T-cell (primary cell): Measurements from ENCODE around the gene RNF4. TPM values are rescaled to one million over a fixed set of nuclear protein-coding genes. Genes with fewer than 3 reads are reported as not detected.
"Not testable (repeated sequence)": the region's sequence is repeated elsewhere in the genome, so short reads cannot be mapped to it uniquely, and the experiment has no call there.

Experiments
- ATAC-seq, 4 experiments: fragments of 200-7000 bp in 3 of 4; fragments of 150-1000 bp in 1 of 4; cut with Tn5 transposase; replicated peaks in 1 of 4; 1 replicate in 3 of 4; 2 replicates in 1 of 4; pipeline ENCODE4 v1.10.0; 2021; ENCODE audit warnings: moderate library complexity in 3 of 4, mild to moderate bottlenecking in 2 of 4, moderate number of reproducible peaks in 1 of 4
- CTCF ChIA-PET, 2 donors: fragments of 300-600 bp; sonication (Branson Sonifier 250); formaldehyde crosslinking; loops; one replicate each; lab custom pipeline; 2022; ENCODE audit warnings: antibody characterized with exemption in 2 of 2; lab: Charles Lee
- POLR2A ChIA-PET, 2 donors: fragments of 300-600 bp; sonication (Branson Sonifier 250); formaldehyde crosslinking; loops; one replicate each; lab custom pipeline; 2022; ENCODE audit warnings: antibody characterized with exemption in 2 of 2; lab: Charles Lee
- DNase-seq, 35 experiments: peaks; one replicate each; pipeline versions ENCODE4 v3.0.0 to v3.0.0-alpha.2; 2013 to 2023
- H3K27ac ChIP-seq: one replicate; pipeline ENCODE4 v1.5.1; 2013; ENCODE audit warnings: low read length
- H3K27me3 ChIP-seq, 2 experiments: replicated peaks in 1 of 2; 1 replicate in 1 of 2; 2 replicates in 1 of 2; pipeline versions ENCODE4 v1.6.1 to v1.7.0; 2013; ENCODE audit warnings: low read length in 1 of 2, mixed read lengths in 1 of 2; ENCODE audit not compliant: control insufficient read depth in 2 of 2, insufficient read depth in 2 of 2; ENCODE audit errors: extremely low read depth in 1 of 2
- H3K36me3 ChIP-seq, 2 donors: 1 replicate in 1 of 2; 2 replicates in 1 of 2; pipeline versions ENCODE4 v1.6.1 to v1.7.0; 2013; ENCODE audit warnings: low read length in 1 of 2; ENCODE audit not compliant: control insufficient read depth in 2 of 2, insufficient read depth in 1 of 2; ENCODE audit errors: extremely low read depth in 1 of 2
- H3K4me1 ChIP-seq, 2 experiments: 1 replicate in 1 of 2; 2 replicates in 1 of 2; pipeline versions ENCODE4 v1.6.1 to v1.7.0; 2013; ENCODE audit warnings: low read length in 2 of 2, mixed read lengths in 1 of 2; ENCODE audit not compliant: insufficient read depth in 2 of 2, control insufficient read depth in 1 of 2; ENCODE audit errors: extremely low read depth in 1 of 2
- H3K4me3 ChIP-seq, 2 donors: 1 replicate in 1 of 2; 2 replicates in 1 of 2; pipeline versions ENCODE4 v1.5.1 to v1.7.0; 2013; ENCODE audit warnings: mild to moderate bottlenecking in 2 of 2, low read length in 1 of 2, moderate library complexity in 1 of 2; ENCODE audit not compliant: control insufficient read depth in 1 of 2; ENCODE audit errors: extremely low read depth in 1 of 2
- H3K9me3 ChIP-seq: 2 replicates; pipeline ENCODE4 v1.7.0; 2013
- H3K27ac Mint-ChIP-seq, 2 donors: one replicate each; pipeline ENCODE4 v1.8.0; 2020 to 2021; ENCODE audit warnings: mild to moderate bottlenecking in 2 of 2, mixed read lengths in 2 of 2
- H3K27me3 Mint-ChIP-seq, 2 donors: one replicate each; pipeline ENCODE4 v1.8.0; 2021 to 2022; ENCODE audit warnings: mixed read lengths in 2 of 2
- H3K36me3 Mint-ChIP-seq: one replicate; pipeline ENCODE4 v1.8.0; 2021; ENCODE audit warnings: mixed read lengths
- H3K4me1 Mint-ChIP-seq, 3 donors: one replicate each; pipeline ENCODE4 v1.8.0; 2020 to 2022; ENCODE audit warnings: mixed read lengths in 3 of 3, mild to moderate bottlenecking in 1 of 3
- H3K4me3 Mint-ChIP-seq, 3 donors: one replicate each; pipeline ENCODE4 v1.8.0; 2020 to 2022; ENCODE audit warnings: mild to moderate bottlenecking in 3 of 3, mixed read lengths in 3 of 3, moderate library complexity in 3 of 3
- H3K9me3 Mint-ChIP-seq, 3 donors: one replicate each; pipeline ENCODE4 v1.8.0; 2020 to 2022; ENCODE audit warnings: mixed read lengths in 3 of 3
- WGBS: methylation state at CpG from one replicate; pipeline ENCODE4 v1.1.5; 2013; ENCODE audit warnings: missing lambda C conversion rate; ENCODE audit not compliant: insufficient coverage; 5-methylcytosine and 5-hydroxymethylcytosine counted together
- total RNA-seq, 35 experiments: library from RNA in 6 of 35; stranded (reverse) in 6 of 35; fragments of 120-200 nt in 1 of 35; gene quantifications; one replicate each; pipeline versions ENCODE4 v1.2.1 to v1.2.4 and lab custom pipeline; 2013 to 2026

The RNF4 gene
- total RNA-seq, 5 donors from 2014 or later (not counting 1 experiment from before 2014, with no cell fraction given), result 89.2 to 107 (median 104) TPM

DNA sequence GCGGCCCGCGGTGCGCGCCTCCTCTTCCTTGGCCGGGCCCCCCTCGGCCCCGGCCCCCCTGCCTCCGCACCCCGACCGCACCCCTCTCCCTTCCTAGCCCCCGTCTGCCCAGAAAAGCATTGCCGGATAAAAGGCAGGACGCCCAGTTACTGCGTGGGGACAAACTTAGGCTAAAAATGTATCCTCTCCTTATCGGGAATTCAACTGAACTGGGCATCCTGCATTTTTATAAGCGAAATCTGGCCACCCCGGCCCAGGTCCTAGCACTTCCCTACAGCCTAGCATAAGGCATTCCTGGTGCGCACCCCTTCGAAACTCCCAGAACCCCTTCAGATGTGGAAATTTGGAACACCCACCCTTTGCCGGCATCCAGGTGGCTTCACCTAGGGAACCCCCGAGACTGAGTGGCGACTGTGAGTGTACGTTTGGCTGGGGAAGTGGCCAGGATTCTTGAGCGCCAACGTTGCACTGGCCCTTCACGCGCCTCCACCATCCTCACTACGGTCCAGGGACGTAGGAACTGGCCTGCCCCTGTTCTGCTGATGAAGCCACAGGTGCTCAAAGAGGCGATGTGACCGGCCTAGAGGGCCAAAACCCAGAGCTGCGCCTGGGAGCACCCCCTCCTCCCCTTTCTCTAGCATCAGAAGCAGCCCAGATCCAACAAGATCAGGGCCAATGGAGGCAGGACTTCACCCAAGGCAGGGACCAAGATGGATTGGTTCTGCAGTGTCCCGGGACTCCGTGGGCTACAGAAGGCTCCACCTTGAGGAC, 5.7 kb upstream of the RNF4 start:
- Mint-ChIP-seq H3K4me3 (peak overlapping the region; percentile 65 to 79 (median 65)), H3K27ac (no peak overlapping the region), H3K4me1 (peaks cover 14 to 24% (median 23%) of the 10 kb centered on the region in 3 donors), H3K36me3 (no peaks in the 10 kb centered on the region), H3K9me3 (no peaks in the 10 kb centered on the region), H3K27me3 (no peaks in the 10 kb centered on the region)
- Histone ChIP-seq H3K9me3 (no peaks in the 10 kb centered on the region), H3K4me3 (no peak overlapping the region), H3K27ac (no peak overlapping the region), H3K36me3 (no peaks in the 10 kb centered on the region), H3K27me3 (peaks cover 2 to 33% of the 10 kb centered on the region in 2 experiments), H3K4me1 (peaks cover 5 to 26% of the 10 kb centered on the region in 2 experiments)
- WGBS, result 62% methylated on average over 16 of the region's 35 CpGs
- POLR2A ChIA-PET, result no interaction called here
- ATAC-seq, result no peak
- DNase-seq, result no peak
- CTCF ChIA-PET, result interaction anchor here (0.6 to 1.4 kb wide), 5 partner anchors 70 to 454 kb away, joined by 3 to 12 read pairs (median 5); no protein-coding TSS in a partner anchor

DNA sequence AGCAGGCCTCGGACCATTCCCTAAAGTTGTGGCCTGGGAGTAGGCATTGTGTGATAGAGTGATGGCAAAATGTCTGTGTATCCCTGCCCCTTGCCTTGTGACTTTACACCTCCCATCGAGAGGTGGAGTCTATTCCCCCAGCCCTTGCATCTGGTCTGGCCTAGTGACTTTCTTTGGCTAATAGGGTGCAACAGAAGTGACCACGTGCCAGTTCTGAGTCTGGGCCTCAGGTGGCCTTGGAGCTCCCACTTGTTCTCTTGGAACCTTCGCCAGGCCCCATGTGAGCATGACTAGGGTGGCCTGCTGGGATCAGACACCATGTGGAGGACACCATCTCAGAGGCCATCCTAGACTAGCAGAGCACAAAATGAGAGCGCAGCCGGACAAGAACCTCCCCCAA, 3.9 kb upstream of the RNF4 start:
- POLR2A ChIA-PET, result no interaction called here

DNA sequence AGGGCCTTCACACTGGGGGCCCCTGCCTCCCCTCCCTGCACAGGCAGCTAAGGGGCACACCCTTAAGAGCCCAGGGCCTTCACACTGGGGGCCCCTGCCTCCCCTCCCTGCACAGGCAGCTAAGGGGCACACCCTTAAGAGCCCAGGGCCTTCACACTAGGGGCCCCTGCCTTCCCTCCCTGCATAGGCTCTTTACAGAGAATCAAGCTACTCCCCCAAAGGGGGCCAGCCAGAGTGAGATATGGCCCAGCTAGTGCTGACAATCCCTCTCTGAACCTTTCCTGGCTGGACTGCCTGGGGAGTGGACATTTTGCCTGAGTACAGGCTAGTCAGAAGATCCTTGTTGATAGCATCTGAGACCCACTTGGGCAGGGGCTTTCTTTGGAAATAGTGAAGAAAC, 3.4 kb upstream of the RNF4 start:
- not testable (repeated sequence) for H3K36me3 ChIP-seq, H3K27ac ChIP-seq, H3K9me3 ChIP-seq, H3K9me3 Mint-ChIP-seq, DNase-seq, H3K36me3 Mint-ChIP-seq, H3K27me3 Mint-ChIP-seq, H3K4me3 Mint-ChIP-seq, ATAC-seq, H3K4me3 ChIP-seq
- Mint-ChIP-seq H3K27ac (peak overlapping the region in 1 of 2 donors; percentile 31), H3K4me1 (peaks cover 23 to 36% (median 35%) of the 10 kb centered on the region in 3 donors)
- Histone ChIP-seq H3K27me3 (peaks cover 2 to 19% of the 10 kb centered on the region in 2 experiments), H3K4me1 (peaks cover 12 to 35% of the 10 kb centered on the region in 2 experiments)
- POLR2A ChIA-PET, result interaction anchor here in 1 of 2 donors (0.6 kb wide), 1 partner anchor 17 kb away, joined by 3 read pairs; no protein-coding TSS in a partner anchor
- CTCF ChIA-PET, result interaction anchor here in 1 of 2 donors (1.5 kb wide), 1 partner anchor 175 kb away, joined by 3 read pairs; no protein-coding TSS in a partner anchor

More for the DNA sequence above, 3.9 kb upstream of the RNF4 start:
- no peak overlapping the region for H3K4me3 Mint-ChIP-seq
- H3K36me3 Mint-ChIP-seq, result no peaks in the 10 kb centered on the region
- H3K9me3 Mint-ChIP-seq, result no peaks in the 10 kb centered on the region
- H3K36me3 ChIP-seq, result no peaks in the 10 kb centered on the region
- H3K27me3 Mint-ChIP-seq, result no peaks in the 10 kb centered on the region
- peaks cover 18 to 31% (median 30%) of the 10 kb centered on the region in 3 donors for H3K4me1 Mint-ChIP-seq
- H3K4me1 ChIP-seq, result peaks cover 7 to 33% of the 10 kb centered on the region in 2 experiments
- no peak overlapping the region for H3K27ac Mint-ChIP-seq
- no peak overlapping the region for H3K4me3 ChIP-seq
- WGBS, result 100% methylated on average over 3 of the region's 6 CpGs
- CTCF ChIA-PET, result interaction anchor here in 1 of 2 donors (1.1 to 1.5 kb wide), 4 partner anchors 27 to 245 kb away, joined by 3 to 5 read pairs (median 3); partner anchors contain the start of gene CFAP99
- H3K27me3 ChIP-seq, result peaks cover 2 to 22% of the 10 kb centered on the region in 2 experiments
- no peak overlapping the region for H3K27ac ChIP-seq
- H3K9me3 ChIP-seq, result no peaks in the 10 kb centered on the region
- no peak for DNase-seq
- no peak for ATAC-seq

DNA sequence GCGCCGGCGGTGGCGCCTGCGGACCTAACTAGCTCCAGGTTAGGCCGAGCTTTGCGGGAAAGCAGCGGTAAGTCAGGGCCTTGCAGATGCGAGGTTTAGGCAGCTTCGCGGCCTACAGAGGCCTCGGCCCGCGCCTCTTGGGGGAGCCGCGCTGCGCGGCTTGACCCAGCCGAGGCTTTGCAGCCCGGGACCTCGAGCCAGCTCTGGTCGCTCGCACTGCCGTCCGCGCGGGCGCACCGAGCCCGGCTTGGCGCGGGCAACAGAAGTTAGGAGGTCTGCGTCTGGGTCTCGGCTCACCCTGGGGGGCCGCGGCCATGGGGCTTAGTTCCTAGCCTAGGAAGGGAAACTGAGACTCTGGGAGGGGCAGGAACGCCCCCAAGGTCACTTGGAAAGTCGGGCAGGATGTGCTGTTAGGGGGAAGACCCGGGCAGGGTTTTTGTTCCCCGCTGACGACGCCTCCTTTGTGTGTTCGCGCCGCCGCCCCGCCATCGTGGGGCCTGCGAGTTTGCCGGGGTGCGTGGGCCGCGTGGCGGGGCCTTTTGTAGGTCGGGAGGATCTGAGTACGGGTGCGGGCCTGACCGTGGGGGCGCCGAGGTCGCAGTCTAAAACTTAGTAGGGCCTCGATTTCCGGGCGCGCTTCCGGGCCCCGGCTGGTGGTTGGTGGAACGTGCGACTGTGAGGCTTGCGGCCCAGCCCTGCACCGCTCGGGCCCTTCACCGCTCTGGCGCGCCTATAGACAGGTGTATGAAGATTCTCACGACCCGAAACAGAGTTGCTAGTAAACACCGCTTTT, 482 bp downstream of the RNF4 start:
- Mint-ChIP-seq H3K36me3 (peaks cover 11% of the 10 kb centered on the region), H3K27me3 (no peaks in the 10 kb centered on the region), H3K27ac (peak overlapping the region; percentile 97 to 98), H3K4me1 (peaks cover 48 to 62% (median 52%) of the 10 kb centered on the region in 3 donors), H3K9me3 (no peaks in the 10 kb centered on the region), H3K4me3 (peak overlapping the region; percentile 97 to 98 (median 98))
- H3K4me1 ChIP-seq, result peaks cover 21 to 53% of the 10 kb centered on the region in 2 experiments
- H3K27ac ChIP-seq, result peak overlapping the region; percentile 90
- DNase-seq (peak; percentile 48 to 83 (median 73)), ATAC-seq (peak; percentile 55 to 64 (median 60))
- POLR2A ChIA-PET, result interaction anchor here (0.6 to 1.7 kb wide), 13 partner anchors 10 to 207 kb away, joined by 3 to 15 read pairs (median 4); partner anchors contain the start of genes FAM193A (in 2 of the 2), CFAP99 (in 1 of the 2) and MXD4 (in 1 of the 2)
- CTCF ChIA-PET, result interaction anchor here in 1 of 2 donors (0.7 to 1.9 kb wide), 9 partner anchors 13 to 249 kb away, joined by 3 to 7 read pairs (median 4); partner anchors contain the start of genes CFAP99, FAM193A and MXD4
- peak overlapping the region; percentile 77 to 96 for H3K4me3 ChIP-seq
- under 1% methylated on average over 75 of the region's 78 CpGs for WGBS
- peaks cover 5 to 19% of the 10 kb centered on the region in 2 donors for H3K36me3 ChIP-seq
- no peaks in the 10 kb centered on the region for H3K27me3 ChIP-seq
- H3K9me3 ChIP-seq, result no peaks in the 10 kb centered on the region

DNA sequence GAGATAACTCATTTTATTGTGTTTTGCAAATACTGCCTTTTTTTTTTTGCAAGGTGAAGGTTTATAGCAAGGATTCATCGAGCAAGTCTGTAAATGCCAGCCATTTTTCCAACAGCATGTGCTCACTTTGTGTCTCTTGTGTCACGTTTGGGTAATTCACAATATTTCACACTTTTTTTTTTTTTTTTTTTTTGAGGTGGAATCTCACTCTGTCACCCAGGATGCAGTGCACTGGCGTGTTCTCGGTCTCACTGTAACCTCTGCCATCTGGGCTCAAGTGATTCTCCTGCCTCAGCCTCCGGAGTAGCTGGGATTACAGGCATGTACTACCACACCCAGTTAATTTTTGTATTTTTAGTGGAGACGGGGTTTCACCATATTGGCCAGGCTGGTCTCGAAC, 1.9 kb downstream of the RNF4 start:
- no peaks in the 10 kb centered on the region for H3K9me3 ChIP-seq
- Mint-ChIP-seq H3K27ac (peak overlapping the region; percentile 97 to 98), H3K4me3 (peak overlapping the region; percentile 97 to 98 (median 98)), H3K9me3 (no peaks in the 10 kb centered on the region), H3K27me3 (no peaks in the 10 kb centered on the region), H3K36me3 (peaks cover 15% of the 10 kb centered on the region), H3K4me1 (peaks cover 55 to 74% (median 66%) of the 10 kb centered on the region in 3 donors)
- ATAC-seq, result no peak
- POLR2A ChIA-PET, result interaction anchor here in 1 of 2 donors (0.6 to 1.1 kb wide), 2 partner anchors 15 to 35 kb away, joined by 3 read pairs; no protein-coding TSS in a partner anchor
- peak overlapping the region in 1 of 2 donors; percentile 96 for H3K4me3 ChIP-seq
- H3K36me3 ChIP-seq, result peaks cover 5 to 22% of the 10 kb centered on the region in 2 donors
- CTCF ChIA-PET, result interaction anchor here in 1 of 2 donors (0.7 kb wide), 1 partner anchor 243 kb away, joined by 3 read pairs; no protein-coding TSS in a partner anchor
- DNase-seq, result peak in 2 of 35 experiments; percentile 15 to 44
- peak overlapping the region; percentile 90 for H3K27ac ChIP-seq
- no peaks in the 10 kb centered on the region for H3K27me3 ChIP-seq
- 22% methylated on average over 3 of the region's 7 CpGs for WGBS
- H3K4me1 ChIP-seq, result peaks cover 25 to 62% of the 10 kb centered on the region in 2 experiments
